Tibial artery (tissue), 4 donors: ENCODE data around the gene HRCT1.

Source experiments
- DNase-seq, 2 donors: peaks; one replicate each; pipeline ENCODE4 v3.0.0-alpha.2; 2019
- H3K27ac ChIP-seq, 2 donors: fragments of 200-600 bp; sonication (generic) in 1 of 2; 1 replicate in 1 of 2; 2 replicates in 1 of 2; pipeline ENCODE4 v1.5.1; 2018 to 2019; ENCODE audit warnings: mild to moderate bottlenecking in 1 of 2
- H3K27me3 ChIP-seq, 2 donors: fragments of 200-600 bp; sonication (generic) in 1 of 2; one replicate each; pipeline versions ENCODE4 v1.5.1 to v1.6.0; 2016 to 2019
- H3K36me3 ChIP-seq, 3 donors: fragments of 200-600 bp; sonication (generic) in 2 of 3; one replicate each; pipeline ENCODE4 v1.5.1; 2016 to 2019; ENCODE audit warnings: mild to moderate bottlenecking in 2 of 3
- H3K4me1 ChIP-seq, 4 donors: fragments of 200-600 bp; sonication (generic) in 2 of 4; 1 replicate in 3 of 4; 2 replicates in 1 of 4; pipeline ENCODE4 v1.5.1; 2016 to 2019
- H3K4me3 ChIP-seq, 2 donors: fragments of 200-600 bp; sonication (generic) in 1 of 2; 1 replicate in 1 of 2; 2 replicates in 1 of 2; pipeline ENCODE4 v1.5.1; 2018 to 2019; ENCODE audit warnings: mild to moderate bottlenecking in 2 of 2
- H3K9me3 ChIP-seq, 3 donors: fragments of 200-600 bp; sonication (generic) in 1 of 3; one replicate each; pipeline ENCODE4 v1.5.1; 2016 to 2019
- intact Hi-C: fragments of 100-400 bp; cut with DNase I; formaldehyde crosslinking; loops from one replicate; pipeline ENCODE4 v1.15.0; 2023; ENCODE audit warnings: low total_unique reads
- TF ChIP-seq, protein P1 (sequence below), 2 experiments: fragments of 200-600 bp in 1 of 2; fragments of 450-650 bp in 1 of 2; IDR thresholded peaks; one replicate each; pipeline ENCODE4 v1.5.1; 2017 to 2019; ENCODE audit warnings: antibody characterized with exemption in 2 of 2, mild to moderate bottlenecking in 1 of 2, moderate library complexity in 1 of 2

The HRCT1 gene

DNA sequence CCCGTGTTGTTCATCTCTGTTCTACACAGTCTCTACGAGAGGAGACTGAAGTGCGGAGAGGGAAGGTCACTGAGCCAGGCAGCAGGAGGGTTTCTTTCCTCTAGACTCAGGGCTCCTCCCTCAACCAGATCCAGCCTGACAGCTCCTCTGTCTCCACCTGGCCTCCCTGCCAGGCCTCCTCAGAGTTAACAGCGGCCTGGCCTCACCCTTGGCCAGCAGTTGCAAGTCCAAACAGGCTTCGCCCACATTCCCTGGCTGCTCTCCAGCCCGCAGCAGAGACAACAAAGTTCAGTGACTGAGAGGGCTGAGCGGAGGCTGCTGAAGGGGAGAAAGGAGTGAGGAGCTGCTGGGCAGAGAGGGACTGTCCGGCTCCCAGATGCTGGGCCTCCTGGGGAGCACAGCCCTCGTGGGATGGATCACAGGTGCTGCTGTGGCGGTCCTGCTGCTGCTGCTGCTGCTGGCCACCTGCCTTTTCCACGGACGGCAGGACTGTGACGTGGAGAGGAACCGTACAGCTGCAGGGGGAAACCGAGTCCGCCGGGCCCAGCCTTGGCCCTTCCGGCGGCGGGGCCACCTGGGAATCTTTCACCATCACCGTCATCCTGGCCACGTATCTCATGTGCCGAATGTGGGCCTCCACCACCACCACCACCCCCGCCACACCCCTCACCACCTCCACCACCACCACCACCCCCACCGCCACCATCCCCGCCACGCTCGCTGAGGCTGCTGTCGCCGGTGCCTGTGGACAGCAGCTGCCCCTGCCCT, at the start of gene HRCT1:
Gene HRCT1, plus strand, starts transcription at position 291 of the 768 bp plus-strand sequence. Its CDS starts 86 bp downstream, at position 377.
- intact Hi-C loops, result no loop called here
- no peaks in the 10 kb centered on the region for H3K27me3 ChIP-seq
- peaks cover 11 to 83% (median 76%) of the 10 kb centered on the region in 4 donors for H3K4me1 ChIP-seq
- peak; percentile 95 to 96 for DNase-seq
- H3K36me3 ChIP-seq, result no peaks in the 10 kb centered on the region
- TF ChIP-seq, protein P1, sequence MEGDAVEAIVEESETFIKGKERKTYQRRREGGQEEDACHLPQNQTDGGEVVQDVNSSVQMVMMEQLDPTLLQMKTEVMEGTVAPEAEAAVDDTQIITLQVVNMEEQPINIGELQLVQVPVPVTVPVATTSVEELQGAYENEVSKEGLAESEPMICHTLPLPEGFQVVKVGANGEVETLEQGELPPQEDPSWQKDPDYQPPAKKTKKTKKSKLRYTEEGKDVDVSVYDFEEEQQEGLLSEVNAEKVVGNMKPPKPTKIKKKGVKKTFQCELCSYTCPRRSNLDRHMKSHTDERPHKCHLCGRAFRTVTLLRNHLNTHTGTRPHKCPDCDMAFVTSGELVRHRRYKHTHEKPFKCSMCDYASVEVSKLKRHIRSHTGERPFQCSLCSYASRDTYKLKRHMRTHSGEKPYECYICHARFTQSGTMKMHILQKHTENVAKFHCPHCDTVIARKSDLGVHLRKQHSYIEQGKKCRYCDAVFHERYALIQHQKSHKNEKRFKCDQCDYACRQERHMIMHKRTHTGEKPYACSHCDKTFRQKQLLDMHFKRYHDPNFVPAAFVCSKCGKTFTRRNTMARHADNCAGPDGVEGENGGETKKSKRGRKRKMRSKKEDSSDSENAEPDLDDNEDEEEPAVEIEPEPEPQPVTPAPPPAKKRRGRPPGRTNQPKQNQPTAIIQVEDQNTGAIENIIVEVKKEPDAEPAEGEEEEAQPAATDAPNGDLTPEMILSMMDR (IDR thresholded peaks at IDR 0.05), result peak in 1 of 2 experiments; percentile 14
- H3K4me3 ChIP-seq, result peak within 1 kb of the TSS; percentile 47 to 57
- H3K9me3 ChIP-seq, result no peaks in the 10 kb centered on the region
- H3K27ac ChIP-seq, result peak within 1 kb of the TSS; percentile 88 to 98

DNA sequence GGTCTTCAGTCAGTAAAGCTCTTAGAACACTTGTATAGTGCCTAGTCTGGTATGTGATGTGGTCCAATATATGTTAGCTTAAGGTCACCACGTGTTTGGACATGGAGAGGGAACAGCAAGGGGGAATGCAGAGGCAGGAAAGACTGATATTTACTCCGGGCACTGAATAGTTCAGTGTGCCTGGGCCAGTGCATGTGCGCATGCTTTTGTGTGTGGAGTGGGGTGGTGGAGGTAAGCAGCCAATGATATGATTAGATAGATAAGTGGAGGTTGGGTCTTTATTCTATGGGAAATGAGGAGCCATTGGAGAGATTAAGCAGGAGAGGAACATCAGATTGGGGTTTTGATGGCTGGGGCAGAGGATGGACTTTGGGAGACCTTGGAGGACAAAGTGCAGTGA, 49.8 kb upstream of the HRCT1 start:
- no peak overlapping the region for H3K4me3 ChIP-seq
- H3K4me1 ChIP-seq, result no peaks in the 10 kb centered on the region
- TF ChIP-seq, protein P1 (IDR thresholded peaks at IDR 0.05), result no peak
- H3K36me3 ChIP-seq, result peaks cover 6 to 35% (median 17%) of the 10 kb centered on the region in 3 donors
- no peak overlapping the region for H3K27ac ChIP-seq
- DNase-seq, result no peak
- intact Hi-C loops, result no loop called here
- no peaks in the 10 kb centered on the region for H3K9me3 ChIP-seq
- H3K27me3 ChIP-seq, result no peaks in the 10 kb centered on the region

DNA sequence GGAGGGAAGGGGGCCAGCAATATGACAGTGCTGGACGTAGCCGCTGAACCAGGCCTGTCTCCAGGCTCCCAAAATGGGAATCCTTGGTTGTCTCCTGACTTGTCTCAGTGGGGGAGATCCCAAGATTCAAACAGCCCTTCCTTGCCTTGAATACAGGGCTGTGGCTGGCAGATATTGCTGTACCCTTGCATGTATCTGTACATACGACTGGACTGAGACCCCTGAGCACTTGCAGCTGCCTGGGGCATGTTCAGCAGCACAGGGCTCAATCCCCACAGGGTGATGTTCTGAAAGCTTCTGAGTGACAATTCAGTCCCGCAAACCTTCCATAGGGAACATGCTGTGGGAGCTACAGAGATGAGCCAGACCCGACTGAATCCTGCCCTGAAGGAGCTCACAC, 49.1 kb upstream of the HRCT1 start:
- Histone ChIP-seq H3K4me1 (no peaks in the 10 kb centered on the region), H3K27ac (no peak overlapping the region), H3K36me3 (peaks cover 6 to 34% (median 17%) of the 10 kb centered on the region in 3 donors), H3K9me3 (no peaks in the 10 kb centered on the region), H3K27me3 (peaks cover 0 to 1% of the 10 kb centered on the region in 2 donors), H3K4me3 (no peak overlapping the region)
- intact Hi-C loops, result no loop called here
- TF ChIP-seq, protein P1 (IDR thresholded peaks at IDR 0.05), result no peak
- no peak for DNase-seq

DNA sequence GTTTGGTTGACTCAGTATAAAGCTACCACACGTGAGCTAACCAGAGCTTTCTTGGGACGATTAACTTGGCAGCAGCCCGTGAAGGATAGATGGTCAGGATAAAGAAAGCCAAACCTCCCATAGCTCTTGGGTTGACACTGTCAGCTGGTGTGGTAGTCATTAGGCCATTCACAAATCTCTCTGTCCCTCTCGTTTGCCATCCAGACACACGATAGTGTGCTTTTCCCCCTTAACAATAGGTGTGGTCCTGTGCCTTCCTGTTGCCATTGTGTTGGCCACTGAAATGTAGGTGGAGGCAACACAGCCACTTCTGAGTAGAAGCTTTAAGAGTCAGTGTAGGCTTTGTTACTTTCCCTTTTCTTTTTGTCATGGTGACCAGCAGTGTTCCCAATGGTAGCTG, 47.5 kb upstream of the HRCT1 start:
- intact Hi-C loops, result no loop called here
- no peak for DNase-seq
- Histone ChIP-seq H3K27ac (no peak overlapping the region), H3K27me3 (peaks cover 0 to 3% of the 10 kb centered on the region in 2 donors), H3K4me3 (no peak overlapping the region), H3K9me3 (no peaks in the 10 kb centered on the region), H3K4me1 (no peaks in the 10 kb centered on the region), H3K36me3 (peaks cover 0 to 19% (median 10%) of the 10 kb centered on the region in 3 donors)
- TF ChIP-seq, protein P1 (IDR thresholded peaks at IDR 0.05), result no peak

DNA sequence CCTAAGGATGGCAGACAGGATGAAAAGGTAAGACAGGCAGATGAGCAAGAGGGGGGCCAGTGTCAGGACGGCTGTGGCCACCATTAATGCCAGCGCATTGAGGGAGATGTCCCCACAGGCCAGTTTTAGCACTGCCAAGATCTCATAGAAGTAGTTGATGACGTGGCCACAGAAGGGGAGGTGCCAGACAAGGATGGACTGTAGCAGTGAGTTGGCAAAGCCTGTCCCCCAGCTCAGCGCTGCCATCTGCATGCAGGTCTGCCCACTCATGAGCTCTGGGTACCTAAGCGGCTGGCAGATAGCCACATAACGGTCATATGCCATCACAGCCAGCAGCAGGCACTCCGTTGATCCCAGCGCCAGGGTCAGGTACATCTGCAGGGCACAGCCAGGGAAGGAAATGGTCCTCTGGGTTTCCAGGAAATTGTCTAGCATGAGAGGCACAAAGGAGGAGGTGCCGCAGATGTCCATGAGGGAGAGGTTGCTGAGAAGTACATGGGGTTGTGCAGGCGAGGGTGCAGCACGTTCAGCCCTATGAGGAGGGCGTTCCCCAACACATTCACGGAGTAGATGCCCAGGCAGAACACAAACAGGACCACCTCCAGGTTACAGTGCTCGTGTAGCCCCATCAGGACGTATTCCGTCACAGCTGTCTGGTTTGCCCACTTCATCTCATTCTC, 46.6 kb upstream of the HRCT1 start:
- no peak overlapping the region for H3K4me3 ChIP-seq
- H3K9me3 ChIP-seq, result no peaks in the 10 kb centered on the region
- no peaks in the 10 kb centered on the region for H3K4me1 ChIP-seq
- intact Hi-C loops, result no loop called here
- H3K27ac ChIP-seq, result no peak overlapping the region
- peaks cover 0 to 6% of the 10 kb centered on the region in 2 donors for H3K27me3 ChIP-seq
- TF ChIP-seq, protein P1 (IDR thresholded peaks at IDR 0.05), result no peak
- peaks cover 0 to 9% (median 3%) of the 10 kb centered on the region in 3 donors for H3K36me3 ChIP-seq
- no peak for DNase-seq
